Muscle layer of duodenum (tissue), 2 donors: ENCODE measurements around the gene VPS26B.
"Not testable (repeated sequence)": the region's sequence is repeated elsewhere in the genome, so short reads cannot be mapped to it uniquely, and the experiment has no call there.

Source experiments
- H3K27ac ChIP-seq: one replicate; pipeline ENCODE4 v1.7.0; 2013; ENCODE audit warnings: mild to moderate bottlenecking, low read length
- H3K27me3 ChIP-seq: one replicate; pipeline ENCODE4 v1.7.0; 2013; ENCODE audit warnings: low read depth, mild to moderate bottlenecking, control low read depth, low read length
- H3K36me3 ChIP-seq, 2 donors: one replicate each; pipeline ENCODE4 v1.7.0; 2013; ENCODE audit warnings: low read length in 2 of 2, control low read depth in 1 of 2, mild to moderate bottlenecking in 1 of 2; ENCODE audit not compliant: insufficient read depth in 2 of 2, control insufficient read depth in 1 of 2
- H3K4me1 ChIP-seq, 2 donors: one replicate each; pipeline ENCODE4 v1.7.0; 2013; ENCODE audit warnings: low read length in 2 of 2, mild to moderate bottlenecking in 2 of 2, control low read depth in 1 of 2, moderate library complexity in 1 of 2; ENCODE audit not compliant: insufficient read depth in 2 of 2, control insufficient read depth in 1 of 2
- H3K4me3 ChIP-seq, 2 donors: one replicate each; pipeline ENCODE4 v1.7.0; 2013; ENCODE audit warnings: low read length in 2 of 2, low read depth in 1 of 2, mild to moderate bottlenecking in 1 of 2
- H3K9me3 ChIP-seq, 2 donors: one replicate each; pipeline ENCODE4 v1.7.0; 2013; ENCODE audit warnings: low read length in 2 of 2, control low read depth in 1 of 2, mild to moderate bottlenecking in 1 of 2; ENCODE audit not compliant: control insufficient read depth in 1 of 2
- donor health status: healthy.

VPS26B gene

DNA sequence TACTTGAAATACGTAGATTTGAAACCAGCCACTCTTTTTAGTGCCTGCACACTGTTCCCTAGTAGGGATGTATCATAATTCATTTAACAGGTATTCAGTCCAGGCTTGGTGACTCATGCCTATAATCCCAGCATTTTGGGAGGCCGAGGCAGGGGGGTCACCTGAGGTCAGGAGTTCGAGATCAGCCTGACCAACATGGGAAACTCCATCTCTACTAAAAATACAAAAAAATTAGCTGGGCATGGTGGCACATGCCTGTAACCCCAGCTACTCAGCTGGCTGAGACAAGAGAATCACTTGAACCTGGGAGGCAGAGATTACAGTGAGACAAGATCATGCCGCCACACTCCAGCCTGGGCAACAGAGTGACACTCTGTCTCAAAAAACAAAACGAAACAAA lies 59.9 kb downstream of the VPS26B start:
- not testable (repeated sequence) for H3K9me3 ChIP-seq, H3K4me1 ChIP-seq, H3K36me3 ChIP-seq, H3K27ac ChIP-seq, H3K4me3 ChIP-seq, H3K27me3 ChIP-seq

GRCh38 chr11:134287561-134287960 lies 63.1 kb downstream of the VPS26B start:
- H3K27me3 ChIP-seq, result no peaks in the 10 kb centered on the region
- H3K4me1 ChIP-seq, result no peaks in the 10 kb centered on the region
- no peaks in the 10 kb centered on the region for H3K9me3 ChIP-seq
- no peaks in the 10 kb centered on the region for H3K36me3 ChIP-seq
- H3K4me3 ChIP-seq, result no peak overlapping the region
- no peak overlapping the region for H3K27ac ChIP-seq

DNA sequence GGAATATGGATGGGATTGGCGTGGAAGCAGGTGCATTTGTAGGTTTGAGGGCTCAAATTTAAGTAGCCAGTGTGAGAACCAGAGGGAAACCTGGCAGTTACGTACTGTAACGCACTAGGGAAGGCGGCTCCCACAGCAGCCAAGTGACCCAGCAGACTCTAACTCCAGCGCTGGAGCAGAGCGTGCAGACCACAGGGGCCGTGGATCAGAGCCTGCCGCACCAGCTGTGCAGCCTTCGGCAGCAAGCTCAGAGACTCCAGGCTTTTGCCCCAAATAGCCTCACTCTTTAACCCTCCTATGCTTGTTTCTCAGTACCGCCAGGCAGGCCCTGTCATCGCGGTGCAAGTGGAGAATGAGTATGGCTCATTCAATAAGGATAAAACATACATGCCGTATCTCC lies 64.0 kb downstream of the VPS26B start:
- no peaks in the 10 kb centered on the region for H3K4me1 ChIP-seq
- no peaks in the 10 kb centered on the region for H3K9me3 ChIP-seq
- H3K36me3 ChIP-seq, result no peaks in the 10 kb centered on the region
- no peak overlapping the region for H3K4me3 ChIP-seq
- no peak overlapping the region for H3K27ac ChIP-seq
- no peaks in the 10 kb centered on the region for H3K27me3 ChIP-seq

GRCh38 chr11:134289167-134289566 lies 64.7 kb downstream of the VPS26B start:
- no peaks in the 10 kb centered on the region for H3K27me3 ChIP-seq
- no peak overlapping the region for H3K27ac ChIP-seq
- H3K4me1 ChIP-seq, result no peaks in the 10 kb centered on the region
- no peaks in the 10 kb centered on the region for H3K9me3 ChIP-seq
- no peak overlapping the region for H3K4me3 ChIP-seq
- no peaks in the 10 kb centered on the region for H3K36me3 ChIP-seq

DNA sequence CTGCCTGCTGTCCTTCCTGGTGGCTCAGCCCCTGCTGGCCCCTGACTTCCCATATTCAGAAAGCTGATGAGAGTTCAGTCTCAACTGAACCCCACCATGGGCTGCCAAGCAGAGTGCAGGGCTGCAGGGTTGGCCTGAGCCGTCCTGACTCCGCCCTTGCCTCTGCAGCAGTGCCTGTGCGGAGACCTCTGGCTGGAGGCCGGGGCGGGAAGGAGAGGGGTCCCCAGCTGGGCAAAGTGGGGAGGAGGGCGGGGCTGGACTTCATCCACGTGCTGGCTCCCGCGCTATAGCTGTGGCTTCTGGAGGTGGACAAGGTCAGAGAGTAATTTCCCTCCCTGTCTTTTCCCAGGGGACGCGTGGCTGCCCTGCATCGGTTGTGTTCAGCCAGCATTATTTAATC lies 65.3 kb downstream of the VPS26B start:
- Histone ChIP-seq H3K27ac (no peak overlapping the region), H3K4me3 (no peak overlapping the region), H3K9me3 (no peaks in the 10 kb centered on the region), H3K36me3 (no peaks in the 10 kb centered on the region), H3K4me1 (no peaks in the 10 kb centered on the region), H3K27me3 (no peaks in the 10 kb centered on the region)

DNA sequence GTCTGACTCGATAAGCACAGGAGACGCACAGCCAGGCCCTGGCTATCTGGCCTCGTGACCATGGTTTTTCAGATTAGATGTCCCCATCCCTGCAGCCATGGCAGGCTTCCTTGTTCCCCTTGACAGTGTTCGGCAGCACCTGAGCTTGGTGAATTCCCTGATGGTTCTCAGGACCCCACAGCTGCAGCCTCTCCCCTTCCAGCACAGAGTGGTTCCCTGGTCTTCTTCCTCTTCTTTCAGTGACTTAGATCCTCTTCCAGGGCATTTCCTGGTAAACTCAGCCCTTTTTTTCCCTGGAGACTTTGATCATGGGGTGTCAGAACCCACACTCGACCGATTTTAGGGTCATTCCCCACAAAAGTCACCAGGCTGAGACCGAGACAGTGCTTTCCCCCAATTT lies 66.2 kb downstream of the VPS26B start:
- Histone ChIP-seq H3K4me1 (no peaks in the 10 kb centered on the region), H3K36me3 (no peaks in the 10 kb centered on the region), H3K27ac (no peak overlapping the region), H3K27me3 (no peaks in the 10 kb centered on the region), H3K9me3 (no peaks in the 10 kb centered on the region), H3K4me3 (no peak overlapping the region)

DNA sequence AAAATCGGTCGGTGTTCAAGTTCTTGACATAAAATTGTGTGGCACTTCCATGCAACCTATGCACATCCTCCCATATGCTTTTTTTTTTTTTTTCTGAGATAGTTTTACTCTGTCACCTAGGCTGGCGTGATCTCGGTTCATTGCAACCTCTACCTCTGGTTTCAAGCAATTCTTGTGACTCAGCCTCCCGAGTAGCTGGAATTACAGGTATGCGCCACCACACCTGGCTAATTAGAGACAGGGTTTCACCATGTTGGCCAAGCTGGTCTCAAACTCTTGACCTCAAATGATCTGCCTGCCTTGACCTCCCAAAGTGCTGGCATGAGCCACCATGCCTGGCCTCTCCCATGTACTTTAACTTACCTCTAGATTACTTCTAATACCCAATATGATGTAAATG lies 66.7 kb downstream of the VPS26B start:
- Histone ChIP-seq H3K9me3 (no peaks in the 10 kb centered on the region), H3K4me3 (no peak overlapping the region), H3K27me3 (no peaks in the 10 kb centered on the region), H3K4me1 (no peaks in the 10 kb centered on the region), H3K36me3 (no peaks in the 10 kb centered on the region), H3K27ac (no peak overlapping the region)

DNA sequence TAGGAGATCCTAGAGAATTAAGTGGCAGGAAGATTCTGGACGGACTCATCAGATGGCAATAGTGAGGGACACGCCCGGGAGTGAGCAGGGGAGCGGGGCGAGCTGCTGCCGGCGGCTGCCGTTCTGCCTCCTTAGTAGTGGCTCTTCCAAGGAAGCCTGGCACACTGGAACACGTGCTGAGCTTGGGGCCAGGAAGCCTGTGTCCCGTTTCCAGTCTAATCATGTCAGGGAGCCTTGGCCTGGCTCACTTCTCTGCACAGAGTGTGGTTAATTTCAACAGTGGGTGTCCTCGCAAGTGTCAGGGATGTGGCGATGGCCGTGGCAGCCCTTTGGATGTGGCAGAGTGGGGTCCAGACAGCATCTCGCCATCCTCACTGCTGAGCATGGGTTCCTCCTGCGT lies 68.2 kb downstream of the VPS26B start:
- H3K36me3 ChIP-seq, result no peaks in the 10 kb centered on the region
- H3K4me3 ChIP-seq, result no peak overlapping the region
- no peaks in the 10 kb centered on the region for H3K27me3 ChIP-seq
- no peak overlapping the region for H3K27ac ChIP-seq
- no peaks in the 10 kb centered on the region for H3K4me1 ChIP-seq
- no peaks in the 10 kb centered on the region for H3K9me3 ChIP-seq

GRCh38 chr11:134293119-134294113 lies 68.9 kb downstream of the VPS26B start:
- Histone ChIP-seq H3K9me3 (no peaks in the 10 kb centered on the region), H3K27me3 (no peaks in the 10 kb centered on the region), H3K4me1 (no peaks in the 10 kb centered on the region), H3K4me3 (no peak overlapping the region), H3K27ac (no peak overlapping the region), H3K36me3 (no peaks in the 10 kb centered on the region)

GRCh38 chr11:134294664-134295063 lies 70.2 kb downstream of the VPS26B start:
- no peak overlapping the region for H3K27ac ChIP-seq
- H3K9me3 ChIP-seq, result no peaks in the 10 kb centered on the region
- no peaks in the 10 kb centered on the region for H3K36me3 ChIP-seq
- H3K27me3 ChIP-seq, result no peaks in the 10 kb centered on the region
- no peaks in the 10 kb centered on the region for H3K4me1 ChIP-seq
- H3K4me3 ChIP-seq, result no peak overlapping the region
